Stimulated activated CD8-positive, alpha-beta memory T cell treated with anti-CD3 and anti-CD28 coated beads, Interleukin-4, amount 100 ng/mL, for 4 hours (primary cell): ENCODE measurements around the gene CD83.

Experiments
- DNase-seq, 2 donors: peaks; one replicate each; pipeline ENCODE4 v3.0.0-alpha.2; 2020; ENCODE audit warnings: low read depth in 2 of 2, low spot score in 1 of 2

Gene CD83

GRCh38 chr6:14123386-14124111 is 6.0 kb downstream of the CD83 start:
- DNase-seq = no peak

GRCh38 chr6:14125346-14125745 is 7.8 kb downstream of the CD83 start:
- DNase-seq = no peak

GRCh38 chr6:14126191-14126590 is 8.6 kb downstream of the CD83 start:
- no peak for DNase-seq

- DNase-seq = no peak
Observed at GRCh38 chr6:14127611-14128010, 10.0 kb downstream of the CD83 start.

- no peak for DNase-seq
Observed at GRCh38 chr6:14128012-14128411, 10.4 kb downstream of the CD83 start.

GRCh38 chr6:14128746-14129145 is 11.2 kb downstream of the CD83 start:
- no peak for DNase-seq

GRCh38 chr6:14129575-14129974 is 12.0 kb downstream of the CD83 start:
- DNase-seq = no peak

GRCh38 chr6:14130435-14131075 is 13.0 kb downstream of the CD83 start:
- DNase-seq = no peak

- no peak for DNase-seq
Observed at GRCh38 chr6:14131579-14131978, 14.0 kb downstream of the CD83 start.

- DNase-seq = no peak
Observed at GRCh38 chr6:14132244-14132920, 14.8 kb downstream of the CD83 start.

GRCh38 chr6:14132921-14133275 is 15.3 kb downstream of the CD83 start:
- DNase-seq = no peak

GRCh38 chr6:14134211-14134910 is 16.8 kb downstream of the CD83 start:
- DNase-seq = no peak

- DNase-seq = no peak
Observed at GRCh38 chr6:14135893-14136539, 18.4 kb downstream of the CD83 start.

GRCh38 chr6:14138701-14139215 is 21.2 kb downstream of the CD83 start:
- no peak for DNase-seq

GRCh38 chr6:14141351-14142062 is 23.9 kb downstream of the CD83 start:
- DNase-seq = no peak

GRCh38 chr6:14142063-14142450 is 24.5 kb downstream of the CD83 start:
- DNase-seq = no peak

- DNase-seq = no peak
Observed at GRCh38 chr6:14142511-14143223, 25.1 kb downstream of the CD83 start.

- no peak for DNase-seq
Observed at GRCh38 chr6:14143305-14143704, 25.7 kb downstream of the CD83 start.

- DNase-seq = peak; percentile 30 to 55
Observed at GRCh38 chr6:14144678-14145113, 27.1 kb downstream of the CD83 start.
